Fibroblast of peridontal ligament (primary cell): ENCODE results near the gene PRKCE.

Source experiments
- DNase-seq: peaks from one replicate; pipeline ENCODE4 v3.0.0-alpha.2; 2010; ENCODE audit errors: extremely low read depth

PRKCE gene

GRCh38 chr2:46164529-46165301, 513.2 kb downstream of the PRKCE start:
- peak; percentile 96 for DNase-seq

- DNase-seq: no peak
Measured at GRCh38 chr2:46165916-46166315, 514.4 kb downstream of the PRKCE start.

- DNase-seq: no peak
Measured at GRCh38 chr2:46167406-46167805, 515.9 kb downstream of the PRKCE start.

GRCh38 chr2:46167924-46168323, 516.4 kb downstream of the PRKCE start:
- no peak for DNase-seq

GRCh38 chr2:46169467-46169866, 518.0 kb downstream of the PRKCE start:
- no peak for DNase-seq

GRCh38 chr2:46170026-46170425, 518.6 kb downstream of the PRKCE start:
- no peak for DNase-seq

GRCh38 chr2:46170611-46171350, 519.3 kb downstream of the PRKCE start:
- DNase-seq: no peak

- peak; percentile 70 for DNase-seq
Measured at GRCh38 chr2:46171411-46171953, 520.0 kb downstream of the PRKCE start.

- no peak for DNase-seq
Measured at GRCh38 chr2:46171996-46172546, 520.6 kb downstream of the PRKCE start.

GRCh38 chr2:46173030-46173429, 521.6 kb downstream of the PRKCE start:
- DNase-seq: no peak

- no peak for DNase-seq
Measured at GRCh38 chr2:46173636-46174250, 522.3 kb downstream of the PRKCE start.

- DNase-seq: no peak
Measured at GRCh38 chr2:46174345-46175170, 523.1 kb downstream of the PRKCE start.

- DNase-seq: peak; percentile 54
Measured at GRCh38 chr2:46175419-46175818, 523.9 kb downstream of the PRKCE start.

- DNase-seq: peak; percentile 23
Measured at GRCh38 chr2:46177461-46178089, 526.1 kb downstream of the PRKCE start.

GRCh38 chr2:46179037-46179621, 527.7 kb downstream of the PRKCE start:
- peak; percentile 96 for DNase-seq

GRCh38 chr2:46180189-46180588, 528.7 kb downstream of the PRKCE start:
- DNase-seq: no peak

GRCh38 chr2:46181306-46181705, 529.8 kb downstream of the PRKCE start:
- DNase-seq: no peak

GRCh38 chr2:46181789-46182530, 530.5 kb downstream of the PRKCE start:
- DNase-seq: no peak

GRCh38 chr2:46183426-46183825, 532.0 kb downstream of the PRKCE start:
- no peak for DNase-seq
